Measurements from ENCODE around the gene SLX4IP.

Gene SLX4IP

DNA sequence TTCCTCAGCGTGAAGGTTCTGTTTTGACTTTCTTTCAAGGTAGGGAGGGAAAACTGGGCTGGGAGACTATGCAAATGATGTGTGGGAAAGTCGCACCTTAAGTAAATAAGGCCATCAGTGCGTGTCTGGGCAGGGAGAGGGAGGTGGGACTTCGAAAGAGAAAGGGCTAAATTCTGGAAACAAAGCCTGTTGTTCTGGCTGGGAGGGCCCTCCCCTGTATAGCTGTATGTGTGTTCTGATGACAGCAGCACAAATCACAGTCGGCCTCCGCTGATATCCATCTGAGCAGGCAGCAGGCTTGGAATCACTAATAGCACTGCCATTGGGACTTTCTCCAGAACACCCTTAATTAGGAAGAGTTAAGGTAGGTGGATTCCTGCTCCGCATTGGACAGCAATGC lies 219.5 kb downstream of the SLX4IP start:
- no peak for DNase-seq

DNA sequence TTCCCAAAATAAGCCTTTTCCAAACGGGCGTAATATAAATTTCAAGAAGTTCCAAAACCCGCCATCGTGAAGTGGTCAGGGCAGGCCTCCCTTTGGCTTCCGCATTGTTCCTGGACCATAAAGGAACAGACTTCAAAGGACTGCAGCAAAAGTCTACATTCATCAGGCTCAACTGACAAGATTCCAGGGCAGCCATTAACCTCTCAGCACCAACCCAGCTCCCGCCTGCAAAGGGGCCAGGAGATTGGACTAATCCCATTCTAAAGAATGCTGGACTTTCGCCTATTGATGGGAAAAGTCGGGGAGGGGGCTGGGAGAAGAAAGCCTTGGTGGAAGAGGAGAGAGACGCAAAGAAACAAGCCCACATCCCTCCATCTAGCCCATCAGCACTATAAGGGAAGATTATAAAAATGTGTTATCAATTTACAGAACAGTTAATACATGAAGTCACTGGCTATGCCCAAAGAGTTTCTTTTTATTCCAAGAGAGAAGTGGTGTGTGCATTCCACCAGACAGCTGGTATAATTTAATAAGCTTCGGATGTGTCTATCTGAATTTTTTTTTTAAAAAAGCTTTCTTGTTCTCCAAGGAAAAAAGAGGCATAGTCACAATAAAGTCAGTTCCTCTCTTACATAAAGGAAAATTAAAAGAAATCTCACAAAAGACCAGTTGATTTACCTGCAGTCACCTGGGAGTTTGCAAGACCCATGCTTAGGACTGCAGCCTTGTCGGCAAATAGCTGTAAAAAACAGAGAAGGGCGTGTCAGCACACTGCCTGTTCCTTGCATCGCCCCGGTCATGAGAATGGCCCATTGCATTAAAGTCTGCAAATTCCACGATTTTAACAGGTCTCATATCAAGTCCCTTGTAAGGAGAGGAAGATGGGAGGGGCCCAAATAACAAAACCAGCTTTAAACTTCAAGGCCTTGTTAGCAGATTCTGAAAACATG lies 220.9 kb downstream of the SLX4IP start:
- no peak for DNase-seq

DNA sequence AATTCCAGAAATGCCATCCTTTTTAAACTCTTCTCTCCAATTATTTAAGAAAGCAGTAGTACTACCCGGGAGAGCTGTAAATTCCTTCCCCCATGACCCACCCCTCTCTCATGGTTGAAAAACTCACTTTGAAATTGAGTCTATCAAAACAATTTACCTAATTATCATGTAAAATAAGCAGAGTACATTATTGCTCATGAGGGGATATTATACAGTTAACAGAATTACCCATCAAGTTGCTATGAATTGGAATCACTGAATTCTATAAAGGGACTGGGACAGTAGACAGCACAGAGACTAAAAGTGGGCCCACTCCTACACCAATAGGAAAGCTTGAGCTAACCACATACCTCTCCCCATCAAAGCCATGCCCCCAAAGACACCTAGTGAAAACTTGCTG lies 222.3 kb downstream of the SLX4IP start:
- no peak for DNase-seq

DNA sequence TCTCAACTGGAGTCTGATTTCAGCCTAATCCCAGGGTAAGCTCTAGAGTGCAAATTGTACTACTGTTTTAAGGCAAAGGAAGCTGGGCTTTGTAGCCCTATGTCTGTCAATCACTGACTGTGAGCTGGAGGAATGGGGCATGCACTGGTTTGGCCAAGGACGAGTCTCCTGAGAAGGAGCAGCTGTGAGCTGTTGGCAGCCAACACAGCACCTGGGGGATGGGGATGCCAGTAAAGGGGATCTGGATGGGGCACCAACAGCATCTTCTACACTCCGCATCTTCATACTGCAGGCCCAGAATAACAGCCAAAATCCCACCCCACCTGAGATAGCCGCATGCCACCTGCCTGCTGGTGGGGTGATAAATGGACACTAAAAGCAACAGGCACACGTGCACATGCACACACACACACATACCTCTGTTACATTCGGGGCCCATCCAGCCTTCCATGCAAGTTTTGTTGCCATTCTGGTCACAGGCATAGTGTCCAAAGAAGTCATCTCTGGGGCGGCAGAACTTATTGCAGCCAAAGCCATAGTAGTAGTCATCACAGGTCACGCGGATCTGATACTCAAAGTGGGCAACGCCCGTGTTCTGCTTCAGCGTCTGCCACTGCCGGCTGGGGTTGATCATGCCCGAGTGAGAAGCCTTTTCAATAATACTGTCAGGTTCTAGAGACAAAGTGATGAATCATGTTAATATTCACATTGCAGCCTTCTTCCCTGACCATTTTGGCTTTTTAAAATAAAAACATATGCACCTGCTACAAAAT lies 223.1 kb downstream of the SLX4IP start:
- no peak for DNase-seq

DNA sequence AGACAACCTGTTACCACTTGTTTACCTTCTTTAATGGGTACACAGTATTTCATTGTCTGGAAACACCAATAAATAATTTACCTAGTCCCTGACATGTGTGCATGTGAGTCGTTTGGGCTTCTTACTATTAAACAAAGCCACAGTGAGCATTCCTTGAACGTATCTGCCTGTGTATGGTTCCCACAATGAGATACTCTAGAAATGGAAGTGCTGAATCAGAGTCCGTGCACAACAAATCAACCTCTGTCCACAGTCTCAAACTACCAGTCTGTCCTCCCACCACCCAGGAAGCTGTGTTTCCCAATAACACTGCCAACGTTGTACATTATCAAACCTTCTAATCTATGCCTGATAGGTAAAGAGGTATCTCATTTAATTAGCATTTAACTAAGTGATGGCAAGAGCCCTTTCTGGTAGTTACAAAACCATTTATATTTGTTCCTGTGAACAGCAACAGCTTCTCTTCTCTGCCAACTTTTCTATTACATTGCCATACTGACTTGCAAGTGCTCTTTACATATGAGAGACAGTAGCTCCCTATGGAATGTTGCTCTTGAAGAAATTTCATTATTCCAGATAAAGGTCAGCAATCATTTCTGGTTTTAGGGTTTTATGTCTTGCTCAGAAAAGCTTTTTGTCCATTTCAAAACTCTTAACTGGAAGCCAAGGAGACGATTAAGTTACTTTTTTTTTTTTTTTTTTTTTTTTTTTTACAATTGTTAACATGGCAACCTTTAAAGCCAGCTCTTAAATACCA lies 223.9 kb downstream of the SLX4IP start:
- no peak for DNase-seq

DNA sequence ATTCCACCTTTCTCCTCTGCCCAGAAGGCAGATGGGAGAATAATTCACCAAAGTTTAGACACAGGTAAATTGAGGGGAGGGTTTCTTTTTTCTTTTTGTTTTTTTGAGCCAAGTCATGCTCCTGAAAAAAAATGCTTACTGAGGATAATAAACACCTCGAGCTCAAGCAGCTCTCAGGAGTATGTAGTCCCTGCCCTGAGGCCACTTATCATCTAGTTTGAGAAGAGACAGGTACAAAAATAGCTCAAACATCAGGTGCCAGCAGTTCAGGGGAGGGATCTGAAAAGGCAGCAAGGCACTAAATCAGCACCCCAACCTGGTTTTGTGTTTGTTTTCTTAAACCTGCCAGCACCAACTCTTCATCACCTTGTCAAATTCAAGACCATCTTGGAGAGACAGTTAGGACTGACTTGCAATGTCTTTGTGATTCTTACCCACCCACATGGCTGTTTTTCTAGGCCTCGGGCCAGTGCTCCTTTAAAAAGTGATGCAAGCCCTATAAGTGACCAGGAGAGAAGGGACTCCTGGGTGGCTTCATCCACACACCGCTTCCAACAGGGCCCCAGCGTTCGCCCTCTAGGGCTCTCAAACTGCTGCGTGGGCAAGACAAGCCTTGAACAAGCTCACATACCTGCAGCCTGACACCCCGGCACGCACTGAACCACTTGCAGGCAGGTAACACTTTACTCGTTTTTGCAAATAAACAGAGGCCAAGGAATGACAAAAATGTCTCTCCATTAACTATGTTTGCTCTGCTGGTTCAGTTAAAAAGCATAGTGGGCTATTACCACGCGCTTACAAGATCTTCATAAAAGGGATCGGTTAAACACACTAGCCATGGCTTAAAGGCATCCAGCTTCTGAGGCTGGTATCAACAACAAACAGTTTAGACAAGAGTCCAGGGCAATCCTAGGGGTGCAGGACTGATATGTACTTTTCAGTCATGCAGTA lies 224.8 kb downstream of the SLX4IP start:
- no peak for DNase-seq

DNA sequence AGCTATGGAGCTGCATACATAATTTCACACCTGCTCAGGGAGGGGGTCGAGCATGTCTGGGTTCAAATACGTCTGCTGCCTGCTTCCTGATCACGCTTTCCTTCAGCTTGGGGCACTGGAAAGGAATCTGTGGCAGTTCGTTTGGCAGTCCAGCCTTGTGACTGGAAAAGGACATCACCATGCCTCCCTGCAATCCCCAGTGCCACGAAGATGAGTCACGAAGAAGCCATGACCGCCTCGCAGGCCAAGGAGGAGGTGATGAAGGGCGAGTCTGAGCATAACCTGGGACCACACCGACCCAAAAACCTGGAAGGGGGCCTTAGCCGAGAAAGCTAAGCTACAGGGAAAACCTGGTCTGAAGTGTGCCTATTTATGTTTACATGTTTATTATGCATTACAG lies 225.6 kb downstream of the SLX4IP start:
- DNase-seq, result no peak

DNA sequence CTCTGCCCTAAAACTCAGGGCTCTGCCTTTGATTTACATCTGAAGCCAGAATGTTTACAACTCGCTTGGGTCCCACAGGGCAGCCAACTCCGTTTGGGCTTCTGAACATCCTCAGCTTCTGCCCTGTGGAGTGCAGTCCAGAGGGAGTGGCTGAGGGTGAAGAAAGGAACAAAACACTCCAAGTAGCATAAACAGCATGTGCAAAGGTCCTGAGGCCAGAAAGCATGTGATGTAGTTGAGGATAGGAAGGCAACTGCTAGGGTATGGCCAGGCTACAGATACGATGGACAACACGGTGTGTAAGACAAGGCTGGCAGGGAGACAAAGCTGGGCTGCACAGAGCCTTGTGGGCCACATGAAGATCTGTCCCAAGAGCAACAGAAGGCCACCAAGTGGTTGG lies 226.2 kb downstream of the SLX4IP start:
- DNase-seq, result no peak

DNA sequence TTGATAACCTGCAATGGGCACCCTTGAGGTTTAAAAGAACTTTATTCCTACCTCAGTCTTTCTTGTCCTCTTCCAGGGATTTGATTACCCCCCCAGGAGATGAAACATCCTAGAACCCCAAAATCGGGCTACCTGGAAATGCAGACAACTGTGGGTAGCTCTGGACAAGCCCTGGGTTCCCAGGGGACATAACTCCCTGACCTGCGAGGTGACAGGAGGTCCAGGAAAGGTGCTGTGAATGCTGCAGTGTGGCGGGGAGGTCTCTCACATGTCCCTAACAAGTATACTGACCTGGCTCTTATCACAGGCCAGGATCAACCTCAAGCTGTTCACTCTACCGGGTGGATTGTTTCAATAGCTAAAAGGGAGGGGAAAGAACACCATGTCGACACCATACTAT lies 227.0 kb downstream of the SLX4IP start:
- DNase-seq, result no peak

DNA sequence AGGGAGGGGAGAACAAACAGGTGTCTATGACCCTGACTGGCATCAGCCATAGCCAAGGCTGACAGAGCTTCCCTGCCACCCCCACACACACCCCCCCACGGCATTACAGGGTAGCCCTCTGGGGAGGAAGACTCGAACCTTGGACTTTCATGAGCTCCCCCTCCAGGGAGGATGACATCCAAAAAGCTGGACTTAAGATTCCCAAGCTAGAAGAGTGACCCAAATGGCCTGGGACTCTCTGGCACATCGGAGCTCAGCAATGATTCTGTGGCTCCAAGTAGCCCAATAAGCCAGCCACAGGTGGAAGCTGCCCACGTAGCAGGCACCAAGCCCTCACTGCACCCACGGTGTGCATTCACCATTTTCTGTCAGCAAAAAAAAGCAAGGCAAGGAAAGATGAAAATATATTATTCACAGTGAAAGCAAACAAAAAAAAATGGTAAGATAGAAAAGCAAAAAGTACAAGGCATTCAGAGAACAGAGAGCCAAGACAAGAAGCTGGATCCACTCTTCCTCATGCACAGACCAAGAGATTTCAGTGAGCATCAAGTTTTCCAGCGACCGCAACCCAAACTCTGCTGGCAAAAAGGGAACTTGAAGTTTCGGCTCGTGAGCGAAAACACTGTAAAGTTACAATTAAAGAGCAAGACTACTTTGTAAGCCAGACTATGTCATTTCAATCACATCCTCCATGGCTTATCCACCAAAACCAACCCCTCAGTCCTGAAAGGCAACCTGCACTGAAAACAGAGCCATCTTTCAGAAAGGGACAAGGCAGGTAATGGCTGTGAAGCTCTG lies 227.8 kb downstream of the SLX4IP start:
- no peak for DNase-seq

DNA sequence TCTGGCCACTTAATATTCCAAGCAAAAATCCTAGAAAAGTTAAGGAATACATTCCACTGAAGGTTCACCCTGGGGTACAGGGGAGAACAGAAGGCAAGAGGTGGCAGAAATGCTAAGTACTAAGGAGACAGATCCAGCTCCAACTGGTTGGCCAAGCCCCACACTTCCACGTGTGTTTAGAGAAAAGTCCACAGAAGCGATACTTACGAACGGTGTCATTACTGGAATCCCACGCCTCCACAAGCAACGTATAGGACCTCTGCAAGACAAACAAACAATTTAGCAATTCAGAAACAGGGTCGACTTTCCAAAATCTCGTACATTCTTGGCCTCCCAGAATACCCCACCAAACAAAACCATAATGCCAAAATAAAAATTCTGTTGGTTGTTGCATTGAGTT lies 228.7 kb downstream of the SLX4IP start:
- DNase-seq, result no peak

DNA sequence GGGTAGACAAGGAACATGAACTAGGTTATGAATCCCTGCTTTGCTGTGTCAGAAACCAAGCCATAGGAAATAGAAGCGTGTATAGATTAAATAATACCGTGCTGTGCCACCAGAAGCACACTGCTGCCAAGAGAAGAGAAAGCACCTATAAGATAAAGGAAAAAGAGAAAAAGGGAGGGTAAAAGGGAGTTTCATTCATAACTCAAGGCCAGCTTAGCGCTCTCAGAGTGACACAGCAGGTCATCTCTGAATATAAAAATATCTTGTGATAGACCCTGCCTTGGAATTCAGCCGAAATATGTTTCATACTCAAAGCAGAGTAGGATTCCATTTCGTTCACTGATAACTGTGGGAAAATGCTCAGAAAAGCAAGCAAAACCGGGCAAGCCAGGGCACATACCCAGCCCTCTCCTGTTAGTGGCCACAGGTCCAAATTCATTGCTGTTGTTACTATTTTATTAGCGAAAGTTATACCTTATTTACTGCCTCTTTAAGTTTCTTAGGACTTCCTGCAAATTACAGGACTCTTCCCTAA lies 230.0 kb downstream of the SLX4IP start:
- peak; percentile 2 for DNase-seq

DNA sequence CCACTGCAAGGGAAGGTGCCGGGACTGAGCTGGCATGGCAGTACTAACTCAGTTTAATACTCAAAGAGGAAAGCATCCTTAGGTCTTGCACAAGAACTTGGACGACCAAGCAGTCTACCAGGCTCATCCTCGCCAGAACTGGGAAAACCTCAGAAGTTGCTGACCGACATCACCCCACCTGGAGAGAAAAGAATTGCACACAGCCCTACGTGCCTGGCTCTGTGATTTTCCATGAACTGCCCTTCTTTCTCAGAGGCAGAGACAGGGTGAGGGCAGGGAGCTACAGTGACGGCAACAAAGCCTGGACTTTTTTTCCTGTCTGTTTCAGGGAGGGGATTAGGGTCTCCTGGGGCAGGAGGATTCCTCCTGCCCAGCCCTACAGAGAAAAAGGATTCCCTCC lies 230.7 kb downstream of the SLX4IP start:
- no peak for DNase-seq

DNA sequence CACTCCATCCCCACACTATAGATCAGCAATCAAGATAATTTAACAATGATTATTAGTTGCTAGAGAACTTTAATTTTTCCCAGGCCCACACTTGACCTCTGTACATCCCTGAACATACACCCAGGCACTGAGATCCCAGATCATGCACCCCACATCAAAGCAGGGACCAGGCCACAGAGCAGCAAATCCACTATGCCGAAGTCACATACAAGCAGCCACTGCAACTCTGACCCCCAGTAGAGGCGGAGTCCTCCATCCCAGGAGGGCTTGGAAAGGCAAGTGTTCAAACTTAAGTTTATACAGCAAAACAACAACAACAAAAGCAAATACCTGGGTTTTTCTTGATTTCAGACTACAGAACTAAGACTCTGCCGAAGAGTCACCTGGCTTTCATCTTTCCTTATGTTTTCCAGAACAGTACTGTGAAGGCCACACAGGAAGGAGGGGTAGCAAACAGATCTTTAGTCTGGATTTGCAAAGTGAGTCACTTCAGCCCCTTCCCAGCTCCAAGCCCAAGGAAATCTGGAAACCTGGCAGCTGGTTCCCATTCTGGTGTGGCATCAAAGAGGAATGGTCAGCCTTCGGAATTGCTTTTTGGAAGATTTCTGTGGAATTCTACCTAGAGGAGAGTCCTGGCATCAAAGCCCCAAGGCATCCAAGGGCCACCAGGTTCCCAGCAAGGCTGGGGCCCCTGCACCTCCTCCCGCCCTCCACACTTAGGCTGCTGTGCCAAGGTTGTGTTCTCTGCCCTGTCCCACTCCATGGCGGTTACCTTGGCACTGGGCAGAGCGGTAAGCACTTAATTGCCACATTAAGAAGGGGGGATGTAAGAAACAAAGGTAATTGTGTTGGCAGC lies 231.3 kb downstream of the SLX4IP start:
- no peak for DNase-seq

DNA sequence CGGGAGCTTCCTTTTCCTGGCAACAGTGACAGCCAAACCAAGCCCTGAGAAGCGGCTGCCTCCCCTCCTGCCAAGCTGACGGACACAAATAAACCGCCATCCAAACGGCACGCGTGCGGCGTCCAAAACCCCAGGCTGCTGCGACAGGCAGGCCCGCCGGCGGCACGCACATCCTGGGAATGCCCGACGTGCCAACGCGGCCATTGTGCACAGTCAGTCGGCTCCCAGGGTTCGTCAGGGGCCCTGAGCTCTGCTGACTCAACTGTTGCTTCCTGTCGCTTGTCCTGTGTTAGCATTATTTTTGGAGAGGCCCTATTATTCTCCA lies 231.9 kb downstream of the SLX4IP start:
- peak; percentile 70 for DNase-seq

DNA sequence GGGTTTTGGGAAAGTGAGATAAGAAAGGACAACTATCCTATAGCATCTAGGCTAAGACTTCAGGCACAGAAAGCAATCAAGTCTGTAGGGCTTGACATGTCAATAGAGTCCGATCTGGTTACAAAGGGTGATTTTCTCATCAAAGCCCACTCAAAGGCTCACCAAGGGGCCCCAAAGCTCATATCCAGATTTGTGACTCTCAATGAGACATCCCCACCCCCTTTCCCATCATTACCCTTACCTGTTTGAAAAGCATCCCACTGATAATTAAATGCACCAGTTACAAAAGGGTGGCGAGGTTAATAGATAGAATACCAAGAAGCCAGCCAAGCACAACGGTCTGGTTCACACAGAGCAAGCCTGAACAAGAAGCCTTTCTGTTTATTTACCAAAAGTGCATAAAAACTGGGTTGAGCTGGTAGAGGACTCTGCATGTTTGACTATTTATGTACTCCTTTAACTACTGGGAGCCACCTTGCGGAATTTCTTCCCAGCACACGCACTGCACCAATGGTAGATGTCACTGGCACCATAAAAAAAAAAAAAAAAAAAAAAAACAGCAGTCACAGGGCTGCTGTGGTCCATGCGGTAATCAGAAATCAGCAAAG lies 232.6 kb downstream of the SLX4IP start:
- DNase-seq, result peak; percentile 33

DNA sequence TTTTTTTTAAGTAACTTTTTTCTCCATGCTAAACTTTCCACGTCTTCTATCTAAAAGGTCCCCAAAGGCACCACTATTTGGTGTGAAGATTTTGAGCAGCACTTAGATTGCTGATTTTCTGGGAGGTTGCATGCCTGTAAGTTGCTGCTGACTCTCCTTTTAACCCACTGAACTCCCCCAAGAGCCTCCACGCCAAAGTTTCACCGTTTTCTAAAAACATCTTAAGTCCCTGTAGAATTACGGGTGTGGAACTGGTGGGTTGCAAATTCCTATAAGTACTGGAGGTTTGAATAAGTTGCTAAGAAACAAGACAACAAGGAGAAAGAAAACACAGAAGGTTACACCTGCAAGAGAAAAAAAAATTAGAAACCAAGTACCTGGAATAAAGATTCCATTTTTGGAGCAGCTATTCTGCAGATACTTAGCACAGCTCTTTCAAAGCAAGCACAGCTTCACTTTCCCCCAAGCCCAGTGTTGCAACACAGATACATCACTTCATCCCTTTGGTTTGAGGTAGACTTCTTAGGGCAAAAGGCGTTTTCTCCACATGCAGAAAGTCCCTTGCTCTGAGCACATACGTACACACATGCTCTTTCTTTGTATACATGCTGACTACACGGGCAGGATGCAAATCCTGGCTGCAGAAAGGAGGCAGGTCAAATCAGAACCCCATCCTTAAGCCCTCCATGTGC lies 233.7 kb downstream of the SLX4IP start:
- no peak for DNase-seq

DNA sequence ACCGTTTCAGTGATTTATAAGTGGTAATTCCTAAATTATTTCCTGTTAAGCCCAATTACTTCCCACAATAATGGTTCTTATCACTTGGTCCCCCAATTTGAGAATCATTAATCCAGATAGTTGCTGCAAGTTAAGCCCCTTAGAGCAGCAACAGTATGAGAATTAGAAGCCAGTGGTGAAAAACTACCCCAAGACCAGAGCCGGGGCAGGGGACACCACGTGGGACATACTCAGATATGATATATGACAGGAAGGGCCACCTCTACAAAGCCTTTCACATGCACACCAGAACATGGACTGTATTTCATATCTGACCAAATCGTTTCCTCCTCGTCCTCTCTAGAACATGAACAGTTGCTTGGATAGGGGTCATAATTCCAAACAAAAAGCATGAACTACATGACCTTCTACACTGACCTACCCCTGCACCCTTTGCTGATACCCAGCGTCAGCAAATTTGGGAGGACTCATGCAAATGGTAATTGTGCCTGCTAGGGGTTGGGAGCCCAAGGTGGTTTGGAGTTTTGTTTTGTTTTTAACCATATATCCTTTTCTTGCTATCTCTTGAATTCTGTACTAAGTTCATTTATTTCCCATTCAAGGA lies 234.8 kb downstream of the SLX4IP start:
- DNase-seq, result no peak
